Germinal center (tissue), 1 donor: Measurements from ENCODE around the gene ETNK1.
A peak's percentile ranks its signal among the peaks of the same experiment; 100 is the strongest.
"Not testable (repeated sequence)": the region's sequence is repeated elsewhere in the genome, so short reads cannot be mapped to it uniquely, and the experiment has no call there.

Source experiments
- DNase-seq: peaks from one replicate; pipeline ENCODE4 v3.0.0; 2012; ENCODE audit warnings: mixed read lengths, low spot score

Gene ETNK1

GRCh38 chr12:22624870-22625761, at the start of gene ETNK1:
ETNK1 (plus strand) TSS chr12:22625171; CDS start chr12:22625431, 260 bp downstream.
- DNase-seq = peak; percentile 85

- DNase-seq = no peak
Measured at GRCh38 chr12:22576065-22576464, 48.9 kb upstream of the ETNK1 start.

GRCh38 chr12:22576473-22576872, 48.5 kb upstream of the ETNK1 start:
- DNase-seq = no peak

GRCh38 chr12:22577667-22578066, 47.3 kb upstream of the ETNK1 start:
- no peak for DNase-seq

GRCh38 chr12:22578328-22578727, 46.6 kb upstream of the ETNK1 start:
- no peak for DNase-seq

- DNase-seq = no peak
Measured at GRCh38 chr12:22588817-22589216, 36.2 kb upstream of the ETNK1 start.

GRCh38 chr12:22593864-22594263, 31.1 kb upstream of the ETNK1 start:
- no peak for DNase-seq

- DNase-seq = not testable (repeated sequence)
Measured at GRCh38 chr12:22597539-22597938, 27.4 kb upstream of the ETNK1 start.

GRCh38 chr12:22598141-22598762, 26.7 kb upstream of the ETNK1 start:
- DNase-seq = no peak

GRCh38 chr12:22598763-22599161, 26.2 kb upstream of the ETNK1 start:
- no peak for DNase-seq

GRCh38 chr12:22600181-22600580, 24.8 kb upstream of the ETNK1 start:
- no peak for DNase-seq

GRCh38 chr12:22609501-22609900, 15.5 kb upstream of the ETNK1 start:
- no peak for DNase-seq

- DNase-seq = no peak
Measured at GRCh38 chr12:22610131-22610530, 14.8 kb upstream of the ETNK1 start.

- DNase-seq = not testable (repeated sequence)
Measured at GRCh38 chr12:22612822-22613221, 12.1 kb upstream of the ETNK1 start.

GRCh38 chr12:22615963-22616501, 8.9 kb upstream of the ETNK1 start:
- DNase-seq = no peak

GRCh38 chr12:22617630-22618029, 7.3 kb upstream of the ETNK1 start:
- no peak for DNase-seq

GRCh38 chr12:22624548-22624869, 462 bp upstream of the ETNK1 start:
- no peak for DNase-seq

- DNase-seq = peak; percentile 41
Measured at GRCh38 chr12:22625762-22626294, 857 bp downstream of the ETNK1 start.

- DNase-seq = peak; percentile 51
Measured at GRCh38 chr12:22626406-22626805, 1.4 kb downstream of the ETNK1 start.

- DNase-seq = no peak
Measured at GRCh38 chr12:22627371-22627770, 2.4 kb downstream of the ETNK1 start.

GRCh38 chr12:22628228-22628627, 3.3 kb downstream of the ETNK1 start:
- no peak for DNase-seq

- peak; percentile 10 for DNase-seq
Measured at GRCh38 chr12:22631863-22632463, 7.0 kb downstream of the ETNK1 start.

- DNase-seq = no peak
Measured at GRCh38 chr12:22634883-22635282, 9.9 kb downstream of the ETNK1 start.
